Stimulated activated CD4-positive, alpha-beta T cell treated with anti-CD3 and anti-CD28 coated beads, Interleukin-2, amount 100 ng/mL, for 48 hours (primary cell): ENCODE data around the gene SEMA4A.
"Not testable (repeated sequence)": the region's sequence is repeated elsewhere in the genome, so short reads cannot be mapped to it uniquely, and the experiment has no call there.

Experiments
- DNase-seq, 2 donors: peaks; one replicate each; pipeline ENCODE4 v3.0.0-alpha.2; 2020

Gene SEMA4A

GRCh38 chr1:156162430-156163037, 9.1 kb downstream of the SEMA4A start:
- DNase-seq: no peak

GRCh38 chr1:156163712-156164111, 10.3 kb downstream of the SEMA4A start:
- no peak for DNase-seq

- no peak for DNase-seq
Observed at GRCh38 chr1:156164125-156164831, 10.9 kb downstream of the SEMA4A start.

DNA sequence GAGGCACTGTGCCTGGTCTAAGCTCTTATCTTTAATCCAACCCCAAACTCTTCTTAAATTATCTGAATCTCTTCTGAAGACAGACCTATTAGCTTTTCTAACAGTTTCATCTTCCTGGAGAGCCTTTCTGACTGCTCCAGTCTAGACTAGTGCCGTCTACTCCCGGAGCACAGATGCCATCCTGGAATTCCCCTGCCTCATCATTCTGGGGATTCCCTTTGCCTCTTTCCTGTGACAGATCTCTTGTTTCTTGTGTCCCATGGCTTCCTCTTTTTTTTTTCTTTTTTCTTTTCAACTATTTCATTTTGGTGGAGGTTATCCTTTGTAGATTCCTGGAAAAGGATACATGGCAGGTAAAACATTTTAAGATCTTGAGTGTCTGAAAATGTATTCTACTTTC, 11.7 kb downstream of the SEMA4A start:
- no peak for DNase-seq

DNA sequence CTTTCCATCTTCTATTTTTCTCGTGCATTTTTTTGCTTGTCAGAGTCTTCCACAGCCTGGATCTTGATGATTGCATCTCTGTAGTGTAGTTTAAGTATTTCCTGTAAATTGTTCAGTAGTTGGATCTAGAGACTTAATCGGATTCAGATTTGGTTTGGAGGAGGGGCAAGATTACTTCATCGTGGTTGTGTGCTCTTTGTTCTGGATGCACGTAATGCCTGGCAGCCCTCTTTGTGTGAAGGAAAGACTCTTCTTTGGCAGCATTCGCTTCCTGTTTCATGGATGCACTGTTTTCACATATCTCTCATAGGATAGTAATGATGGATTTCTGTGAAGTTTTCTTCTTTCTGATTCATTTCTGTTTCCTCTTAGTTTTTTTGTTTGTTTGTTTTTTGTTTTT, 14.2 kb downstream of the SEMA4A start:
- no peak for DNase-seq

DNA sequence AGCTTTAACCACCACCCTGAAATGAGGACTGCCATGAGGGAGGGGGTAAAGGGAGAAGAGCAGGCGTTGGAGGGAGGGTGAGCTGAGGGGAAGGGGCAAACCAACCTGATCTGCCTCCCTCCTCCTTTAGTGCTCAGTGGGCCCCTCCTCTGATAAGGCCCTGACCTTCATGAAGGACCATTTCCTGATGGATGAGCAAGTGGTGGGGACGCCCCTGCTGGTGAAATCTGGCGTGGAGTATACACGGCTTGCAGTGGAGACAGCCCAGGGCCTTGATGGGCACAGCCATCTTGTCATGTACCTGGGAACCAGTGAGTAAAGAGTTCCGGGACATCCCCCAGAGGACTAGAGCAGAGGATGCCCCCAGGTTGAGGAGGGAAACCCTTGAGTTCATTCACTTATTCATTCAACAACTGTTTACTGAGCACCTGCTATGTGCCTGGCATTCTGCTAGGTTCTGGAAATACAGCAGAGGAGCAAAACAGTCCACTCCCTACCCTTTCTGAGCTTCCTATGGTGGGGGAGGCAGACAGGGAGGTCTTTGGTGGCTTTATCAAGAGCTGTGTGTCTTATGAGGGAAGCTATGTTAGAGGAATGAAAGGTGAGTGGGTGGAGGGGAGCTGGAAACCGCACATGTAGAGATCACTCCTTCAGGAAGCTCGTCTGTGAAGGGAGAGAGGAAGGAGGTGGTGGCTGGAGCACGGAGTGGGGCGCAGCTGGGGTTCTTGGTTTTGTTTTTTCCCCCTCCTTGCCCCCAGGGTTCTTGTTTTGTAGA, 19.5 kb downstream of the SEMA4A start:
- DNase-seq: no peak

- no peak for DNase-seq
Observed at GRCh38 chr1:156176610-156177210, 23.3 kb downstream of the SEMA4A start.

DNA sequence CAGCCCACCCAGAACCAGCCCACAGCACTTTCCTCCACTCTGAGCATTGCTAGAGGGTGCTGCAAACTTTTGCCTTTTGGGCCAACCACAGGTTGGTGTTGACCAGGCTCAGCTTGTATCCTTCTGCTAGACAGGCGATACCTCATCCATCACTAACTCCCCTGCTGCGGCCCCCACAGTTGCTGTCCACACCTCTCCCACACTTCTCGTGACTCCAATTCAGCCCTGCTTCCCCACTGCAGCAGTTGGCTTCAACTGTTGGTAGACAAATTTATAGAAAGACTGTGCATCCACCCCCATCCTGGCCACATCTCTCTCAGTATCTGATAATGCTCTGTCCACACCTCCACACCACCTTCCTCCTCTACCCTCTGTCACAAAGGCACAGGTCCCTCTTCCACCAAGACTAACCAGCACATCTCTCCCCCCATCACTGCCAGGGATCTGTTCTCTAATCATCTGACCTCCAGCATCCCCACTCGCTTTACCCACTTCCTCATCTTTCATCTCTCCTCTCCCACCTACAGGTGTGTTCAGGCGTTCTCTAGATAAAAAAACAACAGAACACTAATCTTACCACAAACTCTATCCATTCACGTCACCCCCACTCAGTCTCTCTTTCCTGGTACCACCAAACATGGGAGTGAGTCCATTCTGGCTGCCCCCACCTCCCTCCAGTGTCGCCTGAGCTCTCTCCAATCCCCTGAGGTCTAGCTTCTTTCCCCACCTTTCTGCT, 24.7 kb downstream of the SEMA4A start:
- DNase-seq: no peak

DNA sequence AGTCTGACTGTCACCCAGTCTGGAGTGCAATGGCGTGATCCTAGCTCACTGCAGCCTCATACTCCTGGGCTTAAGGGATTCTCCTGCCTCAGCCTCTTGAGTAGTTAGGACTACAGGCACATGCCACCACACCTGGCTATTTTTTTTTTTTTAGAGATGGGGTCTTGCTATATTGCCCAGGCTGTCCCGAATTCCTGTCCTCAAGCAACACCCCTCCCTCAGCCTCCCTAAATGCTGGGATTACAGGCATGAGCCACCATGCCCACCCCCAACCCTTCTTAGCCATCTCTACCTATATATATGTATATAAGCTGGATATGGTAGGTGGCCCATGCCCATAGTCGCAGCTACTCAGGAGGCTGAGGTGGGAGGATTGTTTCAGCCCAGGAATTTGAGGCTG, 27.1 kb downstream of the SEMA4A start:
- DNase-seq: no peak

GRCh38 chr1:156181391-156181924, 28.1 kb downstream of the SEMA4A start:
- not testable (repeated sequence) for DNase-seq

DNA sequence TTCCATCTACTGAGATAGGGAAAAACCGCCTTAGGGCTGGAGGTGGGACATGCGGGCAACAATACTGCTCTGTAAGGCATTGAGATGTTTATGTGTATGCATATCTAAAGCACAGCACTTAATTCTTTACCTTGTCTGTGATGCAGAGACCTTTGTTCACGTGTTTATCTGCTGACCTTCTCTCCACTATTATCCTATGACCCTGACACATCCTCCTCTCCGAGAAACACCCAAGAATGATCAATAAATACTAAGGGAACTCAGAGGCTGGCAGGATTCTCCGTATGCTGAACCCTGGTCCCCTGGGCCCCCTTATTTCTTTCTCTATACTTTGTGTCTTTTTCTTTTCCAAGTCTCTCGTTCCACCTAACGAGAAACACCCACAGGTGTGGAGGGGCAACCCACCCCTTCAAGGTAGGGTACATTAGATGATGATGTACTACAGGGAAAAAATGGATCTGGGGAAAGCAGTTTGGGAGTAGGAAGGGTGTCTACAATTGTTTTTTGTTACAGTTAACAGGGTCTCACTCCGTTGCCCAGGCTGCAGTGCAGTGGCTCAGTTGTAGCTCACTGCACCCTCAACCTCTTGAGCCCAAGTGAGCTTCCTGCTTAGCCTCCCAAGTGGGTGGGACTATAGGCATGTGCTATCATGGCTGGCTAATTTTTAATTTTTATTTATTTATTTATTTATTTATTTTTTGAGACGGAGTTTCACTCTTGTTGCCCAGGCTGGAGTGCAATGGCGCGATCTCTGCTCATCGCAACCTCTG, 28.8 kb downstream of the SEMA4A start:
- DNase-seq: not testable (repeated sequence)

GRCh38 chr1:156186347-156187177, 33.2 kb downstream of the SEMA4A start:
- not testable (repeated sequence) for DNase-seq

DNA sequence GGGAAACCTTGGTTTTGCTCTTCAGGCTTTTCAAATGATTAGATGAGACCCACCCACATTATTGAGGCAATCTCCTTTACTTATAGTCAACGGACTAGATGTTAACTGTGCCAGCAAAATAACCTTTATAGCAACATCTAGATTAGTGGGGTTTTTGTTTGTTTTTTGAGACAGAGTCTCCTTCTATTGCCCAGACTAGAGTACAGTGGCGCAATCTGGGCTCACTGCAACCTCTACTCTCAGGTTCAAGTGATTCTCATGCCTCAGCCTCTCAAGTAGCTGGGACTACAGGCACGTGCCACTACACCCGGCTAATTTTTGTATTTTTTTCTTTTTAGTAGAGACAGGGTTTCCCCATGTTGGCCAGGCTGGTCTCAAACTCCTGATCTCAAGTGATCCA, 36.9 kb downstream of the SEMA4A start:
- not testable (repeated sequence) for DNase-seq

DNA sequence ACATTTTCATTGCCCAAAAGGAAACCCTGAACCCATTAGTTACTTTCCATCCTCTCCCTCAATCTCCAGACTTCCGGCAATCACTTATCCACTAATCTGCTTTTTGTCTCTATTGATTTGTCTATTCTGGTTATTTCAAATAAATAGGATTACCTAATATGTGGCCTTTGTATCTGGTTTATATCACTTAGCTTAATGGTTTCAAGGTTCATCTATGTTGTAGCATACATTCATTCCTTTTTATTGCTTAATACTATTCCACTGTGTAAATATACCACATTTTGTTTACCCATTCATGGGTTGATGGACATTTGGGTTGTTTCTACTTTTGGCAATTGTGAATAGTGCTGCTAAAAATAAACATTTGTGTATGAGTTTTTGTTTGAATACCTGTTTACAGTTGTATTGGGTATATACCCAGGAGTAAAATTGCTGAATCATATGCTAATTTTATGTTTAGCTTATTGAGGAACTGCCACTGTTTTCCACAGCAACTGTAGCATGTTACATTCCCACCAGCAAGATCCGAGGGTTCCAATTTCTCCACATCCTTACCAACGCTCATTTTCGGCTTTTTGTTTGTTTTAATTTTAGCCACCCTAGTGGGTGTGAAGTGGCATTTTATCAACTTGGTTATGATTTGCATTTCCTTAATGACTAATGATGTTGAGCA, 38.0 kb downstream of the SEMA4A start:
- no peak for DNase-seq

- no peak for DNase-seq
Observed at GRCh38 chr1:156193208-156193487, 39.8 kb downstream of the SEMA4A start.

GRCh38 chr1:156193488-156194299, 40.3 kb downstream of the SEMA4A start, which contains the start of gene SLC25A44:
Gene SLC25A44, plus strand, starts transcription at chr1:156194104. Its CDS starts 5,744 bp downstream, at chr1:156199848.
- DNase-seq: peak; percentile 92 to 97

DNA sequence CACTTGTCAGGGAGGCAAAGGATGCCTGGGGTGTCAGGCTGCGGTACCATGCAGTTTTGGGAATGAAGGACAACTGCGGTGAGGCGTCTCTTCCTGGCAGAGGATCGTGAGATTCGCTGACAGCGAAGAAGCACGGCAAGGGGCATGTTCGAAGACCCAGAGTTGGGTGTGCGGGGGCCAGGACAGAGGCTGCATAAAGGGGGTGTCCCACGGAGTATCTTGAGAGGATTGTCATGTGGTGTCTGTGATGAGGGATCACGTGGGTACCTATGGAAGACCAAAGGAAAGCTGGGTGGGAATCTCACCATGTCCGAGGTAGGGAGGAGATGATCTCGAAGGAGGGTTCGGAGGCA, 40.9 kb downstream of the SEMA4A start:
- DNase-seq: no peak

GRCh38 chr1:156195853-156196252, 42.5 kb downstream of the SEMA4A start:
- no peak for DNase-seq

DNA sequence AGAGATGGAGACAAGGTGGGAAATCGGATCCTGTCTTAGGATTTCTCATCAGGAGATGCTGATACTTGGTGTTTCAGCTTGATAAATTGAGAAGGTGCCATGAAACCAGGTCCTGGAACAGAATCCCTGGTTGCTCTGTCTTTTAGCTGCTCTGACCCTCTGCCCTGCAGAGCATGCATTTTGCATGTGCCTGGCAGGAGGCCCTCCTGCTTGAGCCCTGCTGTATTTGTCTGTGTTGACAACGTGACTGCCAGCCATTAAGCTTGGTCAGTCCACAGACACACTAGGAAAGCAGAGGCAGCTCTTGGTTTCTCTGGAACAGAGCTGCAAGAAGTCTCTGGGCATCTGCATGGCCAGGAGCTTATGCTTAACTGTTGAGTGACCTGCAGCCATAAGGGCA, 43.1 kb downstream of the SEMA4A start:
- DNase-seq: no peak
